ENCODE measurements around the gene GPRC5C.

- TF ChIP-seq CTCF (IDR thresholded peaks at IDR 0.05): no peak
- no peak for TF ChIP-seq POLR2AphosphoS5 (IDR thresholded peaks at IDR 0.05)
- no peak for TF ChIP-seq POLR2A (IDR thresholded peaks at IDR 0.05)
- TF ChIP-seq EP300 (IDR thresholded peaks at IDR 0.05): no peak
These were observed 33.7 kb downstream of the GPRC5C start for GRCh38 chr17:74465378-74466110.
